AG04449 (cell line): ENCODE data around the gene DNAL4.
A peak's percentile ranks its signal among the peaks of the same experiment; 100 is the strongest.

Source experiments
- CTCF ChIA-PET: fragments of 350-600 bp; formaldehyde crosslinking; extraction: SDS; loops from one replicate; lab custom pipeline; 2021; ENCODE audit warnings: antibody characterized with exemption; lab: Yijun Ruan, JAX
- POLR2A ChIA-PET: fragments of 400-600, 350-600 bp; formaldehyde crosslinking; extraction: SDS; loops from one replicate; lab custom pipeline; 2020; ENCODE audit warnings: antibody characterized with exemption, inconsistent platforms; lab: Yijun Ruan, JAX
- DNase-seq: peaks from one replicate; pipeline ENCODE4 v3.0.0-alpha.2; 2010; ENCODE audit warnings: low read depth, low spot score
- H3K4me3 ChIP-seq: 2 replicates; pipeline ENCODE4 v1.5.1; 2011; ENCODE audit warnings: low read depth, mild to moderate bottlenecking, control low read depth, low read length
- CTCF ChIP-seq: IDR thresholded peaks from one replicate; pipeline ENCODE4 v1.5.1; 2011; ENCODE audit warnings: mild to moderate bottlenecking, moderate library complexity, low read length, control low read depth, inconsistent platforms; ENCODE audit not compliant: insufficient read depth; ENCODE audit errors: missing control alignments

DNAL4 gene

GRCh38 chr22:38756711-38757463 lies 37.1 kb downstream of the DNAL4 start:
- DNase-seq: no peak
- peak overlapping the region; percentile 67 for H3K4me3 ChIP-seq
- POLR2A ChIA-PET: no interaction called here
- CTCF ChIA-PET: interaction anchor here (1.6 to 15.1 kb wide), 2 partner anchors 10 to 75 kb away, joined by 6 to 159 read pairs; partner anchors contain the start of gene TOMM22
- TF ChIP-seq CTCF: no peak

- ChIA-PET CTCF (interaction anchor here (1.6 to 15.1 kb wide), 2 partner anchors 11 to 74 kb away, joined by 6 to 159 read pairs; partner anchors contain the start of gene TOMM22), POLR2A (no interaction called here)
- TF ChIP-seq CTCF: no peak
- peak within 1 kb of the TSS; percentile 67 for H3K4me3 ChIP-seq
- no peak for DNase-seq
These were observed 37.9 kb downstream of the DNAL4 start, which contains the start of gene SUN2 for GRCh38 chr22:38755911-38756532. SUN2 (minus strand) TSS chr22:38755998; CDS start chr22:38752628, 3,370 bp downstream.

- H3K4me3 ChIP-seq: peak overlapping the region; percentile 67
- DNase-seq: no peak
- ChIA-PET POLR2A (no interaction called here), CTCF (interaction anchor here (1.0 to 15.1 kb wide), 3 partner anchors 11 to 74 kb away, joined by 3 to 159 read pairs (median 6); partner anchors contain the start of gene TOMM22)
- TF ChIP-seq CTCF: no peak
These were observed 38.6 kb downstream of the DNAL4 start for GRCh38 chr22:38755155-38755910.

- CTCF ChIA-PET: interaction anchor here (1.0 to 15.1 kb wide), 3 partner anchors 12 to 28 kb away, joined by 3 to 159 read pairs (median 4); no protein-coding TSS in a partner anchor
- TF ChIP-seq CTCF: no peak
- peak overlapping the region; percentile 67 for H3K4me3 ChIP-seq
- no peak for DNase-seq
- POLR2A ChIA-PET: no interaction called here
These were observed 39.2 kb downstream of the DNAL4 start for GRCh38 chr22:38754751-38755154.

- ChIA-PET CTCF (interaction anchor here (1.0 to 15.1 kb wide), 3 partner anchors 12 to 28 kb away, joined by 3 to 159 read pairs (median 4); no protein-coding TSS in a partner anchor), POLR2A (no interaction called here)
- DNase-seq: no peak
- H3K4me3 ChIP-seq: peak overlapping the region; percentile 67
- TF ChIP-seq CTCF: no peak
These were observed 39.8 kb downstream of the DNAL4 start for GRCh38 chr22:38753948-38754750.
